H1 (cell line): ENCODE measurements around the gene TSPAN3. TPM values are rescaled to one million over a fixed set of nuclear protein-coding genes. Genes with fewer than 3 reads are reported as not detected.
A peak's percentile ranks its signal among the peaks of the same experiment; 100 is the strongest.

ENCODE experiments used
- ATF3 ChIP-seq: IDR thresholded peaks from 2 replicates; pipeline ENCODE4 v1.6.1; 2011; ENCODE audit warnings: low read depth, mild to moderate bottlenecking, low read length; ENCODE audit not compliant: insufficient read depth
- CBX8 ChIP-seq: fragments of 300-800, 300-1000 bp; sonication (generic); IDR thresholded peaks from 2 replicates; pipeline ENCODE4 v1.7.1; 2016; ENCODE audit warnings: low read depth, low read length, borderline replicate concordance
- EP300 ChIP-seq, 2 experiments: IDR thresholded peaks; 1 replicate in 1 of 2; 2 replicates in 1 of 2; pipeline ENCODE4 v1.6.1; 2011 to 2012; ENCODE audit warnings: low read depth in 2 of 2, low read length in 2 of 2, mild to moderate bottlenecking in 2 of 2, borderline replicate concordance in 1 of 2, inconsistent platforms in 1 of 2, moderate library complexity in 1 of 2
- HDAC6 ChIP-seq: IDR thresholded peaks from one replicate; pipeline ENCODE4 v1.7.1; 2012; ENCODE audit warnings: low read depth, mild to moderate bottlenecking, inconsistent platforms, low read length, moderate library complexity
- JUND ChIP-seq: IDR thresholded peaks from 2 replicates; pipeline ENCODE4 v1.6.1; 2011; ENCODE audit warnings: mild to moderate bottlenecking, improper control_type of control experiment, low read length
- KDM1A ChIP-seq: fragments of 200-600, 300-600 bp; sonication (generic); IDR thresholded peaks from 2 replicates; pipeline ENCODE4 v1.7.1; 2016; ENCODE audit warnings: mild to moderate bottlenecking, low read length, borderline replicate concordance
- NANOG ChIP-seq: IDR thresholded peaks from 2 replicates; pipeline ENCODE4 v1.6.1; 2011; ENCODE audit warnings: low read length, low read depth, mild to moderate bottlenecking, inconsistent platforms; ENCODE audit not compliant: insufficient read depth, poor library complexity, severe bottlenecking
- PHF8 ChIP-seq: fragments of 200-600 bp; sonication (generic); conservative IDR thresholded peaks from 2 replicates; pipeline ENCODE4 v1.7.1; 2012; ENCODE audit warnings: low read depth, mild to moderate bottlenecking, inconsistent platforms, low read length, moderate library complexity
- RBBP5 ChIP-seq: IDR thresholded peaks from 2 replicates; pipeline ENCODE4 v1.7.1; 2012; ENCODE audit warnings: low read depth, mild to moderate bottlenecking, inconsistent platforms, low read length, moderate library complexity, borderline replicate concordance
- SAP30 ChIP-seq: fragments of 300-600 bp; sonication (generic); IDR thresholded peaks from 2 replicates; pipeline ENCODE4 v1.7.1; 2012; ENCODE audit warnings: low read length, moderate library complexity, mild to moderate bottlenecking, inconsistent platforms; ENCODE audit not compliant: insufficient read depth, insufficient replicate concordance
- SP1 ChIP-seq: IDR thresholded peaks from 2 replicates; pipeline ENCODE4 v1.6.1; 2011; ENCODE audit warnings: low read depth, low read length
- SP4 ChIP-seq: IDR thresholded peaks from 2 replicates; pipeline ENCODE4 v1.6.1; 2012; ENCODE audit warnings: low read length, inconsistent platforms
- TAF7 ChIP-seq: optimal IDR thresholded peaks from 2 replicates; pipeline ENCODE3; 2011; ENCODE audit warnings: low read depth, mild to moderate bottlenecking, inconsistent platforms, low read length, moderate library complexity, borderline replicate concordance
- TCF12 ChIP-seq: IDR thresholded peaks from 2 replicates; pipeline ENCODE4 v1.6.1; 2011; ENCODE audit warnings: low read depth, mild to moderate bottlenecking, low read length
- YY1 ChIP-seq: IDR thresholded peaks from 2 replicates; pipeline ENCODE4 v1.6.1; 2011; ENCODE audit warnings: low read depth, mild to moderate bottlenecking, low read length
- ZNF274 ChIP-seq: IDR thresholded peaks from 2 replicates; pipeline ENCODE4 v1.7.0; 2012; ENCODE audit warnings: low read length, borderline replicate concordance; ENCODE audit errors: extremely low read depth
- polyA plus RNA-seq, 7 experiments: library from polyadenylated mRNA; depleted of rRNA in 3 of 7; stranded (reverse) in 5 of 7; unstranded in 2 of 7; fragments of >200 nt in 5 of 7; fragments of 200-250 nt in 2 of 7; gene quantifications; 1 replicate in 5 of 7; 2 replicates in 1 of 7; 4 replicates in 1 of 7; pipeline versions ENCODE4 v1.2.1 to v1.2.3, GENCODE V29; 2011 to 2013; ENCODE audit warnings: missing spikeins in 2 of 7, mixed read lengths in 2 of 7
- total RNA-seq: library from RNA; stranded (reverse); fragmentation: NEBNext Ultra II Directional; extraction: Animal tissue kit (Norgen Biotek cat#: 25700); gene quantifications from 2 replicates; pipeline ENCODE4 v1.2.1, GENCODE V29; 2021
- TF ChIP-seq, protein P1 (sequence below): IDR thresholded peaks from 2 replicates; pipeline ENCODE4 v1.6.1; 2011; ENCODE audit warnings: low read length, improper control_type of control experiment
- TF ChIP-seq, protein P2 (sequence below): IDR thresholded peaks from 2 replicates; pipeline ENCODE4 v1.6.1; 2012; ENCODE audit warnings: inconsistent platforms

The TSPAN3 gene
- total and polyA plus RNA-seq, 2 of the 8 experiments (the other 6 are each of a cell fraction or from before 2014, with no cell fraction given): 107 to 238 TPM

DNA sequence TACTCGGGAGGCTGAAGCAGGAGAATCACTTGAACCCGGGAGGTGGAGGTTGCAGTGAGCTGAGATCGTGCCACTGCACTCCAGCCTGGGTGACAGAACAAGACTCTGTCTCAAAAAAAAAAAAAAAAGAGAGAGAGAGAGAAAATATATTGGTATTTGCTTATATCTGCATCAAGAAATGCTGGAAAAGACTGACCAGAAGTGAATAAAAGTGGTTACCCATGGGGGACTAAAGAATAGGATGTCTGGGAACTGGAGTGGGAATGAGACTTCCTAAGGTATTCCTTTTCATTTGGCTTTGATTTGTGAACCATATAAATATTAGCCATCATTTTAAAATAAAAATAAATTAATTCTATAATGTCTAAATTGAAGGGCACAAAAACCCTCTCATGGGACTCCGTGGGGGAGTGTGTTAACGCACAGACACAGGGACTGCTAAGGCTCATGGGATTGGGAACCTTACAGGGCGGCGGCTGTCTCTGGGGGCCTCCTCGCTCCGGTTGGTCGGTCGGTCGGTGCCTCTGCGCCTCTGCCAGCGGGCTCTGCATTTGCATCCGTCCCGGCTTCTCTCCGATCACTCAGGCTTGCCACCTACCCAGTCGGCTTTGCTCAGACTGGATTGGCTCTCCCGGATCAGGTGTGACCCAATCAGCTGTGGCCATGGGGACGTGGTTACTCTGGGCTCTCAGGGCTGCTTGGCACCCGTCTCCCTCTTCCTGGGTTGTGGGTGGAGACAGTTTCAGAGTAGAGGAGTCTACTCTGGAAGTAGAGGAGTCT, 12.7 kb upstream of the TSPAN3 start (continued):
- TF ChIP-seq, protein P1, sequence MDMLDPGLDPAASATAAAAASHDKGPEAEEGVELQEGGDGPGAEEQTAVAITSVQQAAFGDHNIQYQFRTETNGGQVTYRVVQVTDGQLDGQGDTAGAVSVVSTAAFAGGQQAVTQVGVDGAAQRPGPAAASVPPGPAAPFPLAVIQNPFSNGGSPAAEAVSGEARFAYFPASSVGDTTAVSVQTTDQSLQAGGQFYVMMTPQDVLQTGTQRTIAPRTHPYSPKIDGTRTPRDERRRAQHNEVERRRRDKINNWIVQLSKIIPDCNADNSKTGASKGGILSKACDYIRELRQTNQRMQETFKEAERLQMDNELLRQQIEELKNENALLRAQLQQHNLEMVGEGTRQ: peak; percentile 53; the same call in 1 of the 2 replicates
- TF ChIP-seq NANOG (no peak), SP1 (peak; percentile 34; the same call in 1 of the 2 replicates), RBBP5 (no peak), SAP30 (no peak), TAF7 (no peak), EP300 (IDR thresholded peaks at IDR 0.05; ENCODE audit: borderline replicate concordance in 1 of 2, low read depth in 2 of 2, low read length in 2 of 2) (no peak), KDM1A (no peak), PHF8 (no peak), JUND (no peak), ATF3 (no peak), CBX8 (no peak), YY1 (no peak), SP4 (no peak), TCF12 (no peak), ZNF274 (no peak), HDAC6 (no peak)
- TF ChIP-seq, protein P2, sequence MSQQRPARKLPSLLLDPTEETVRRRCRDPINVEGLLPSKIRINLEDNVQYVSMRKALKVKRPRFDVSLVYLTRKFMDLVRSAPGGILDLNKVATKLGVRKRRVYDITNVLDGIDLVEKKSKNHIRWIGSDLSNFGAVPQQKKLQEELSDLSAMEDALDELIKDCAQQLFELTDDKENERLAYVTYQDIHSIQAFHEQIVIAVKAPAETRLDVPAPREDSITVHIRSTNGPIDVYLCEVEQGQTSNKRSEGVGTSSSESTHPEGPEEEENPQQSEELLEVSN: peak; percentile 36; the same call in 1 of the 2 replicates
- TF ChIP-seq, all 59 proteins: peak for 10
